Heart right ventricle (tissue), 16 donors: ENCODE data around the gene MEF2C. TPM values are rescaled to one million over a fixed set of nuclear protein-coding genes. Genes with fewer than 3 reads are reported as not detected.
A peak's percentile ranks its signal among the peaks of the same experiment; 100 is the strongest.

Experiments used
- ATAC-seq, 8 donors: fragments of 200-7000 bp; cut with Tn5 transposase; one replicate each; pipeline ENCODE4 v1.9.1; 2020; ENCODE audit warnings: mild to moderate bottlenecking in 8 of 8, moderate library complexity in 8 of 8, moderate number of reproducible peaks in 1 of 8
- DNase-seq, 2 donors: peaks; one replicate each; pipeline ENCODE4 v3.0.0-alpha.2; 2020
- H3K27ac ChIP-seq, 10 donors: fragments of 200-600 bp; sonication (generic) in 2 of 10; one replicate each; pipeline versions ENCODE4 v1.5.0 to v1.8.0; 2020 to 2022; ENCODE audit warnings: mild to moderate bottlenecking in 3 of 10
- H3K27me3 ChIP-seq, 7 donors: fragments of 200-600 bp; one replicate each; pipeline ENCODE4 v1.8.0; 2021 to 2022; ENCODE audit warnings: mild to moderate bottlenecking in 2 of 7
- H3K36me3 ChIP-seq, 9 donors: fragments of 200-600 bp; sonication (generic) in 1 of 9; one replicate each; pipeline versions ENCODE4 v1.5.0 to v1.8.0; 2020 to 2022; ENCODE audit warnings: mild to moderate bottlenecking in 2 of 9
- H3K4me1 ChIP-seq, 9 donors: fragments of 200-600 bp; sonication (generic) in 1 of 9; one replicate each; pipeline versions ENCODE4 v1.5.0 to v1.8.0; 2020 to 2022; ENCODE audit warnings: mild to moderate bottlenecking in 4 of 9
- H3K4me3 ChIP-seq, 10 donors: fragments of 200-600 bp; sonication (generic) in 2 of 10; one replicate each; pipeline versions ENCODE4 v1.5.0 to v1.8.0; 2020 to 2022; ENCODE audit warnings: mild to moderate bottlenecking in 7 of 10, moderate library complexity in 2 of 10
- H3K9me3 ChIP-seq, 11 donors: fragments of 200-600 bp in 10 of 11; sonication (generic) in 2 of 11; one replicate each; pipeline versions ENCODE4 v1.5.0 to v1.8.0; 2013 to 2022; ENCODE audit warnings: mild to moderate bottlenecking in 2 of 11, control low read depth in 1 of 11, moderate library complexity in 1 of 11
- CTCF ChIP-seq, 9 donors: fragments of 200-600 bp; sonication (generic) in 2 of 9; IDR thresholded peaks; one replicate each; pipeline versions ENCODE4 v1.5.0 to v1.8.0; 2021 to 2022; ENCODE audit warnings: antibody characterized with exemption in 9 of 9, mild to moderate bottlenecking in 5 of 9, moderate library complexity in 1 of 9
- WGBS, 2 donors: extraction: QIAGEN DNeasy Blood & Tissue Kit; methylation state at CpG; one replicate each; pipeline ENCODE4 v1.1.7; 2013; ENCODE audit warnings: inconsistent platforms in 1 of 2; 5-methylcytosine and 5-hydroxymethylcytosine counted together
- intact Hi-C, 10 donors: fragments of 100-400 bp; cut with DNase I; formaldehyde crosslinking; loops; one replicate each; pipeline versions ENCODE4 v1.11.1 to v1.14.2; 2022
- polyA plus RNA-seq, 2 donors: library from polyadenylated mRNA; stranded (reverse); fragments of 200-250 nt; gene quantifications; one replicate each; pipeline ENCODE4 v1.2.3, GENCODE V29; 2013
- total RNA-seq, 10 donors: library from RNA; stranded (reverse); fragmentation: NEBNext Ultra II Directional in 3 of 10; extraction: Animal tissue kit (Norgen Biotek cat#: 25700) in 3 of 10; gene quantifications; one replicate each; pipeline versions ENCODE4 v1.2.1 to v1.2.4, GENCODE V29; 2021 to 2023
- donor health status: Arrhythmogenic right ventricular cardiomyopathy.
- donor health status: ischemic (EF 13 %, LVEDD 7.1; RV severe dilation, severe dysfunction).
- donor health status: healthy with polysubstance abuse.
- donor health status: DM: no; HTN: yes; CAD: no.
- donor health status: DM: no; HTN: no; CAD: no.
- donor health status: ischemic (EF 25% LVEDD 6.9; RV normal size, moderate dysfunction).
- donor health status: ischemic (EF 25% LVEDD 5.7; RV mildly dilated, moderate dysfunction).
- donor health status: healthy.
- donor health status: DM: yes; HTN: yes; CAD: no.
- donor health status: Ischemic cardiomyopathy.
- donor health status: ischemic (EF 35%, LVEDD 5.7; RV mildly dilated, moderate dysfunction).
- donor health status: nonischemic (EF 11% LVEDD 7.7; RV severe dilation, severe dysfunction).
- donor health status: DM: yes; HTN: yes; CAD: no.
- donor health status: PGD.
- donor health status: ischemic (EF 29% LVEDD 5.4; RV normal size, mild dysfunction).
- donor health status: nonischemic (EF 23%, LVEDD 6.1; RV moderate dilation, normal function).

MEF2C gene
- total and polyA plus RNA-seq, 12 donors, result 11.2 to 88.7 (median 66.3) TPM

- no peak for TF ChIP-seq CTCF (IDR thresholded peaks at IDR 0.05)
- Histone ChIP-seq H3K27me3 (no peaks in the 10 kb centered on the region), H3K4me3 (no peak overlapping the region), H3K9me3 (no peaks in the 10 kb centered on the region), H3K4me1 (peaks cover 0 to 26% (median 8%) of the 10 kb centered on the region in 9 donors), H3K27ac (no peak overlapping the region), H3K36me3 (peaks cover 0 to 98% (median 36%) of the 10 kb centered on the region in 9 donors)
- DNase-seq, result no peak
- no peak for ATAC-seq
- intact Hi-C loops, result loop anchor here in 2 of 10 donors (10.0 kb wide), 2 partner anchors 76 to 86 kb away; no protein-coding TSS in a partner anchor
Observed at GRCh38 chr5:88748666-88749065, 134.3 kb downstream of the MEF2C start.

- Histone ChIP-seq H3K4me3 (no peak overlapping the region), H3K36me3 (peaks cover 0 to 82% (median 29%) of the 10 kb centered on the region in 9 donors), H3K9me3 (no peaks in the 10 kb centered on the region), H3K4me1 (peaks cover 0 to 38% (median 18%) of the 10 kb centered on the region in 9 donors), H3K27me3 (no peaks in the 10 kb centered on the region), H3K27ac (peak overlapping the region in 1 of 10 donors; percentile 29)
- 69 to 75% methylated on average over 3 of the region's 3 CpGs for WGBS, 2 donors
- TF ChIP-seq CTCF (IDR thresholded peaks at IDR 0.05), result no peak
- intact Hi-C loops, result loop anchor here in 2 of 10 donors (10.0 kb wide), 2 partner anchors 78 to 88 kb away; no protein-coding TSS in a partner anchor
- peak in 2 of 8 donors; percentile 46 to 50 for ATAC-seq
- DNase-seq, result no peak
Observed at GRCh38 chr5:88746438-88746882, 136.5 kb downstream of the MEF2C start.

DNA sequence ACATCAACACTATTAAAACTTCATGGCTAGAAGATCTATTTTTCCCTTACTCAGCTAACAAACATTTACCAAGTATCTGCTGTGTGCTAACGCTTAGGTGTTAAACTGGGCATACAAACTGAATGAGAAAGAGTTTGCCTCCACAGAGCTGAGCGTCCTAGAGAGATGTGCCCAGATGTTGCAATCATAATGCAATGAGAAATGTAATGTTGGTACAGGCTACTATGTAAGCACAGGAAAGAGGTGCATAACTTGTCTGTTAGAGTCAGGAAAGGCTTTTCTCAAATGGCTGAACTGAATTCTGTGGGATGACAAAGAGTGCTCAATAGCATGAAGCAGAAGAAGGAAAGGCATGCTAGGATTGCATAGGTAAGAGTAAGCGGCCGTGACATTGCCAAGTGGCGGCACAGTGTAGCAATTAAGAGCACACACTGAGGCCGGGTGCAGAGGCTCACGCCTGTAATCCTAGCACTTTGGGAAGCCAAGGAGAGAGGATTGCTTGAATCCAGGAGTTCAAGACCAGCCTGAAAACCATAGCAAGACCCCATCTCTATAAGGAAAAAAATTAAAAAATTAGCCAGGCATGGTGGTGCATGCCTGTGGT is 137.8 kb downstream of the MEF2C start:
- intact Hi-C loops, result loop anchor here in 2 of 10 donors (10.0 kb wide), 2 partner anchors 80 to 90 kb away; no protein-coding TSS in a partner anchor
- Histone ChIP-seq H3K4me3 (no peak overlapping the region), H3K27ac (peak overlapping the region in 1 of 10 donors; percentile 11)

More for the DNA sequence above, 137.8 kb downstream of the MEF2C start:
- Histone ChIP-seq H3K9me3 (no peaks in the 10 kb centered on the region), H3K4me1 (peaks cover 0 to 37% (median 18%) of the 10 kb centered on the region in 9 donors), H3K27me3 (no peaks in the 10 kb centered on the region), H3K36me3 (peaks cover 0 to 81% (median 16%) of the 10 kb centered on the region in 9 donors)
- DNase-seq (no peak), ATAC-seq (peak in 1 of 8 donors; percentile 41)
- 86 to 90% methylated on average over 7 of the region's 7 CpGs for WGBS, 2 donors
- no peak for TF ChIP-seq CTCF (IDR thresholded peaks at IDR 0.05)
